Measurements from ENCODE around the gene PRKCE.
"Not testable (repeated sequence)": the region's sequence is repeated elsewhere in the genome, so short reads cannot be mapped to it uniquely, and the experiment has no call there.

The PRKCE gene

GRCh38 chr2:45687964-45688363, 36.5 kb downstream of the PRKCE start:
- H3K4me3 Mint-ChIP-seq = no peak overlapping the region
- H3K27me3 Mint-ChIP-seq = no peaks in the 10 kb centered on the region
- no peaks in the 10 kb centered on the region for H3K36me3 Mint-ChIP-seq (ENCODE audit: low read depth)
- no peaks in the 10 kb centered on the region for H3K9me3 Mint-ChIP-seq
- peaks cover 15% of the 10 kb centered on the region for H3K4me1 Mint-ChIP-seq (ENCODE audit: low read depth)
- no peak overlapping the region for H3K27ac Mint-ChIP-seq
- intact Hi-C loops (cut with micrococcal nuclease) = no loop called here

DNA sequence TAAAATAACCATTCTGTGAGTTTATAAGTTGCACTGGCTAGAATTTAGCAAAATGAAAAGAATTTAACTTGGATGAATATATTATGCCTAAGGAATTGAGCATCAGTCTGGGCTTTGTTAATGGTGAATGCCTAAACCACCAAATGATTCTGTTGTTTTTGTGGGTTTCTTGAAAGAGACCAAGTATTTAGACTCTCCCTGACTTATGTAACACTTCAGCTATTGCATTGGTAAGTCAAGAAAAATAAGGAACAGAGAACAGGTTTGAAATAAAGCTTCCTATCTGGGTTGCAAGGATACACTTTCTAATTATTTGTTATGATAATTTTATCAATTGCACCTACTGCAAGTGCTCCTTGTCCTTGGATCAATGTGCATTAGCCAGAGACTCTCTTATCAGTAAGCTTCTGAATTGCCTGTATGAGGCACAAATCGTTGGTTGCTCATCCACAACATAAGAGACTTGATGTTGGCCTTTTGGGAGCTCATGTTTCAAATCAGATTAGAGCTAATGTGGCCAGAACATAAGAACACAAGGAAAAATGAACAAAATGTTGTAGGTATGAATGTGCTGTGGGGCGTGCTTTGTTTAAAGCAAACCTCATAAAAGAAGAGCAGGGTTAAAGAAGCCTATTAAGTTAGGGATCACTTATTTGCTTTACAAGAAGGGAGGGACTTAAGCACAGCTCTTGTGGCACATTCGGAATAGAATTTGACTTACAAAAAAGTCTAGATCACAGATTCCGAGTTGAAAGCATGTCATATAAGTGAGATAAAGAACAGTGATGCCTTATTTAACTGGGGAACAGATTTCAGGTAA, 37.2 kb downstream of the PRKCE start:
- intact Hi-C loops (cut with micrococcal nuclease) = no loop called here
- H3K4me3 Mint-ChIP-seq = no peak overlapping the region
- H3K27me3 Mint-ChIP-seq = no peaks in the 10 kb centered on the region
- no peaks in the 10 kb centered on the region for H3K9me3 Mint-ChIP-seq
- no peaks in the 10 kb centered on the region for H3K36me3 Mint-ChIP-seq (ENCODE audit: low read depth)
- H3K4me1 Mint-ChIP-seq (ENCODE audit: low read depth) = peaks cover 15% of the 10 kb centered on the region
- H3K27ac Mint-ChIP-seq = no peak overlapping the region

DNA sequence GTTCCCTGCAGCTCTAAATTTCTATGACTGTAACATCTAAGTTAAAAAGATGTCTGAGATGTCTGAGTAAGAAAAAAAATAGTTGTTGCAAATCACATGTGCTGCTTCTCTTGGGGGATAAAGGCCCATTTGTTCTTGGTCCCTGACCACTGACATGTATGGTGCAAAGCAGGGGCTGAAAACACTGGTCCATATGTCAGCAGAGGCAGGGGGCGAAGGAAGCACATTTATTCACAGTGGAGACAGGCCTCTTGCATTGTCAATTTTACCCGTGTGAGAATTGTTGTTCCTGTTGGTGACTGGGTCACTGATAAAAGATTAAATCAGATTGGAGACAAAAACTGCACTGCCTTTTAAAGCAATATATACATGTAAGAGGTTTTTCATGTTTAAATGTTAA, 38.8 kb downstream of the PRKCE start:
- Mint-ChIP-seq H3K9me3 (no peaks in the 10 kb centered on the region), H3K4me1 (ENCODE audit: low read depth) (peaks cover 15% of the 10 kb centered on the region), H3K4me3 (no peak overlapping the region), H3K27ac (no peak overlapping the region), H3K36me3 (ENCODE audit: low read depth) (no peaks in the 10 kb centered on the region), H3K27me3 (no peaks in the 10 kb centered on the region)
- intact Hi-C loops (cut with micrococcal nuclease) = no loop called here

DNA sequence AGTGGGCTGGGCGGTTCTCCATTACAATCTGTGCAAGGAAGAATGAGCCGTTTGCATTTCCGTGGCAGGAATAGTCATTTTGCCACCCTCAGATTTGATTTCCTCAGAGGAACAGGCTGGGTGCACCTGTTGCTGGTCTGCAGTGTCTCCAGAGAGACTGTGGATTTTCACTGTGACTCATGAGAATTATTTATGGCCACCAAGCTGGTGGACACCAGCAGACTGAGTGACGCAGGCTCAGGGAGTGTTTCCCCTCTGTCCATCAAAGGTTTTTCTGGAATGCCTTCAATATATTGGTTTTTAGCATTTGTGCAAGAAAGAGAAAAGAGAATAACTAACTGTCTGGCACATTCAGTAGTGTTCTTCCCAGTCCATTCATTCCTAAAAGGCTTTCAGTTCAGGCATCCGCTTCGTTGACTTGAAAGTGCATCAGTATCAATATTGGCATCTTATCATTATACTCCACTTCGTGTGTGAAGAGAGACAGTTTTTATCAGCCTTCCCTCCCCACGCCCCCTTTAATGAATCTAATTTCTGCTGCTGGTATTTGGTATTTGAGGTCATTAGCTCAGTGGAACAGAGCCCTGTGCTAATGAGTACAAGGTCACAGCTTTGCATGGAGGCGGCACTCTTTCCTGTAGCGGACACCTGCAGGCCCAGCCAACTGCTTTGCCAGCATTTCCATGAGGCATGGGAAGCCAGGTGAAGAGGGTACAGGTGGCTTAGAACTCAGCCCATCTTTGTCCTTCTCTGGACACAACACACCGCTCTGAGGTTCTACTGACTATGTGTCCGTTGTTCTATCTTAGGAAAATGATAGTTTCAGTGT, 39.9 kb downstream of the PRKCE start:
- intact Hi-C loops (cut with micrococcal nuclease) = no loop called here
- Mint-ChIP-seq H3K4me3 (no peak overlapping the region), H3K36me3 (ENCODE audit: low read depth) (no peaks in the 10 kb centered on the region), H3K9me3 (no peaks in the 10 kb centered on the region), H3K27me3 (no peaks in the 10 kb centered on the region), H3K4me1 (ENCODE audit: low read depth) (peaks cover 15% of the 10 kb centered on the region), H3K27ac (no peak overlapping the region)

DNA sequence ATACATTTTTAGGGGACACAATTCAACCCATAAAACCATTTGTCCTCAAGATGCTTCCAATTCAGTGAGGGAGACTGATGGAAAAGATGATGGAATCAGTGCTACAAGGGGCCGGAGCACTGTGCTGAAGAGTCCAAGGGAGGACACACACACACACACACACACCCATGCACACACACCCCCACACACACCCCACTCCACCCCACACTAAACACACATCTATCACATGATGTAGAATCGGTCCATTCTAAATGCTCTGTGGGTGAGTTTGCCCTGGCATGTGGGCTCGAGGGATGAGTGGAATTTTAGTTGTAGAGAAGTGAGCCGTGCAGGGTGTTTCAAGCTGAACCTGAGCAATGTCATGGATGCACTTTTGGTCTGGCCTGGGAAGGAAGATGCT, 41.1 kb downstream of the PRKCE start:
- no peaks in the 10 kb centered on the region for H3K27me3 Mint-ChIP-seq
- no peak overlapping the region for H3K4me3 Mint-ChIP-seq
- peaks cover 15% of the 10 kb centered on the region for H3K4me1 Mint-ChIP-seq (ENCODE audit: low read depth)
- intact Hi-C loops (cut with micrococcal nuclease) = no loop called here
- H3K9me3 Mint-ChIP-seq = no peaks in the 10 kb centered on the region
- H3K36me3 Mint-ChIP-seq (ENCODE audit: low read depth) = no peaks in the 10 kb centered on the region
- H3K27ac Mint-ChIP-seq = no peak overlapping the region

GRCh38 chr2:45695480-45696007, 44.1 kb downstream of the PRKCE start:
- H3K36me3 Mint-ChIP-seq (ENCODE audit: low read depth); H3K4me3 Mint-ChIP-seq; H3K9me3 Mint-ChIP-seq; intact Hi-C loops (cut with micrococcal nuclease); H3K27ac Mint-ChIP-seq; H3K27me3 Mint-ChIP-seq: not testable (repeated sequence)
- H3K4me1 Mint-ChIP-seq (ENCODE audit: low read depth) = peaks cover 12% of the 10 kb centered on the region

GRCh38 chr2:45696708-45697107, 45.2 kb downstream of the PRKCE start:
- H3K9me3 Mint-ChIP-seq = no peaks in the 10 kb centered on the region
- intact Hi-C loops (cut with micrococcal nuclease) = no loop called here
- no peaks in the 10 kb centered on the region for H3K27me3 Mint-ChIP-seq
- no peaks in the 10 kb centered on the region for H3K36me3 Mint-ChIP-seq (ENCODE audit: low read depth)
- no peak overlapping the region for H3K27ac Mint-ChIP-seq
- H3K4me1 Mint-ChIP-seq (ENCODE audit: low read depth) = peaks cover 16% of the 10 kb centered on the region
- no peak overlapping the region for H3K4me3 Mint-ChIP-seq

GRCh38 chr2:45697190-45697589, 45.7 kb downstream of the PRKCE start:
- no peaks in the 10 kb centered on the region for H3K27me3 Mint-ChIP-seq
- no peak overlapping the region for H3K27ac Mint-ChIP-seq
- H3K4me3 Mint-ChIP-seq = no peak overlapping the region
- no peaks in the 10 kb centered on the region for H3K36me3 Mint-ChIP-seq (ENCODE audit: low read depth)
- no peaks in the 10 kb centered on the region for H3K9me3 Mint-ChIP-seq
- peaks cover 16% of the 10 kb centered on the region for H3K4me1 Mint-ChIP-seq (ENCODE audit: low read depth)
- intact Hi-C loops (cut with micrococcal nuclease) = no loop called here

GRCh38 chr2:45698554-45698953, 47.1 kb downstream of the PRKCE start:
- H3K36me3 Mint-ChIP-seq (ENCODE audit: low read depth) = no peaks in the 10 kb centered on the region
- no peaks in the 10 kb centered on the region for H3K27me3 Mint-ChIP-seq
- no peak overlapping the region for H3K27ac Mint-ChIP-seq
- H3K4me3 Mint-ChIP-seq = no peak overlapping the region
- intact Hi-C loops (cut with micrococcal nuclease) = no loop called here
- H3K4me1 Mint-ChIP-seq (ENCODE audit: low read depth) = peaks cover 16% of the 10 kb centered on the region
- no peaks in the 10 kb centered on the region for H3K9me3 Mint-ChIP-seq

DNA sequence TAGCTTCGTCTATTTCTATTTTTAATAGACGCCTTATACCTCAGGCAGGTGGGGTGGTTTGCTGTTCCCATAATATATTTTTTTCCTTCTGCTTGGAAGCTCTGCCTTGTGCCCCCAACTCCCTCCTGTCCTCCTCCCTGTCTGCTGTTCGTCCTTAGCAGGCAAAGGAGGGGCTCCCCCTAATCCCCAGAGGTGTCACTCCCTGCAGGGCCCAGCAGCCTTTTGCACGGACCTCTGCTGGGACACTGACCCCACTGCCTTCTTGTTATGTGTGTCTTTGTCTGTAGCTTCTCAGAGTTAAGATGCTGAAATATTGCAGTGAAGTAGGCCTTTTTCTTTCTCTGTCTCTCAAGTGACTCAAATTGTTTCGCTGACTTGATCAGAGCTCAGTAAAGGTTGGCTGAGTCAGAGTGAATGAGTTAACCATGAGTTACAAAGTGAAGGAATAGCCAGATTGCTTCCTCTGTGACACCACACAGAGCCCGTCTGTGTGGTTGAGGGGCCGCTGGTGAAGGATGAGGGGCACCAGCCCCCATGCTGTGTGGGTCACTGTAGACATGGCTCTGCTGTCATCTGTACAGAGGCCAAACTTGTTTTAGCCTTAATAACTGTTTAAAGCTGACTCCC, 47.7 kb downstream of the PRKCE start:
- intact Hi-C loops (cut with micrococcal nuclease) = no loop called here
- no peaks in the 10 kb centered on the region for H3K27me3 Mint-ChIP-seq
- no peaks in the 10 kb centered on the region for H3K9me3 Mint-ChIP-seq
- peaks cover 16% of the 10 kb centered on the region for H3K4me1 Mint-ChIP-seq (ENCODE audit: low read depth)
- H3K36me3 Mint-ChIP-seq (ENCODE audit: low read depth) = no peaks in the 10 kb centered on the region
- H3K27ac Mint-ChIP-seq = no peak overlapping the region
- H3K4me3 Mint-ChIP-seq = no peak overlapping the region

DNA sequence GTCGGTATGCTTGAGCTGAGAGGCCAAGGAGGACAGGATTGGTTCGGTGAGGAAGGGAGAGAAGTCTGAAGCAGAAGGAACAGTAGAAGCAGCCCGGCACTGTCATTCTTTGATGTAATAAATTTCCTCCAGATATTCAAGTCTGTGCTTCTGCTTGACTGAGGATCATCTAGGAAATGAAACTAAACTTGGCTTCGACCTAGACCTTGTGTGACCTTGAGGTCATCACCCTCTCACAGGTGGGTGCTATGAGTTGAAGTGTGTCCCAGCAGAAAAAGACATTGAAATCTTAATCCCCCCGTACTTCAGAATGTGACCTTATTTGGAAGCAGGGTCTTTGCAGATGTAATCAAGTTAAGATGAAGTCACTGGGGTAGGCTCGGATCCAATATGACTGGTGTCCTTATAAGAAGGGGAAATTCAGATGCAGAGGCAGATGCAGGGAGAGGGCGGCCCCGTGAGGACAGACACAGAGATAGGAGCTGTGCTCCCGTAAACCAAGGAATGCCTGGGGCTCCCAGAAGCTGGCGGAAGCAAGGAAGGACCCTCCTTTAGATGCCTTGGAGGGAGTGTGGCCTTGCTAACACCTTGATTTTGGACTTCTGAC, 49.0 kb downstream of the PRKCE start:
- Mint-ChIP-seq H3K4me3 (no peak overlapping the region), H3K9me3 (no peaks in the 10 kb centered on the region), H3K27ac (peak overlapping the region; percentile 8), H3K27me3 (no peaks in the 10 kb centered on the region), H3K36me3 (ENCODE audit: low read depth) (no peaks in the 10 kb centered on the region), H3K4me1 (ENCODE audit: low read depth) (peaks cover 16% of the 10 kb centered on the region)
- intact Hi-C loops (cut with micrococcal nuclease) = no loop called here

DNA sequence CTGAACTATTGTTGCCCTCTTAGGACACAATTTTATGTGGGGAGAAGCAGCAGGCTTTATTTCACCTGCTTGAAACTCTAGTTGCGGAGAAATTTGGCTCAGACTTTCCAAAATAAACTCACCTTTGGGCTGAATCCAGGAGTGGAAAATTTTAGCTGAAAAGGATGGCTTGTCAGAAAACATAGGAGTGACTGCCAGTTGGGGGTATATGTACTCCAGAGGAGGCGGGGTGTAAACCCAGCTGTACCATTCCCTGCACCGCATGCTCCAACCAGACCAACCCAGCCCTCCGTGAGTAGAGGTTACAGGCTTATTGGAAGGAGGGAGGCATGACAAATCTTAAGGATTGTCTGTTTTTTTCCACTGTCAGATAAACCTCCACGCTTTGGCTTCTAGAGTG, 53.8 kb downstream of the PRKCE start:
- intact Hi-C loops (cut with micrococcal nuclease) = no loop called here
- Mint-ChIP-seq H3K27me3 (no peaks in the 10 kb centered on the region), H3K4me1 (ENCODE audit: low read depth) (peaks cover 7% of the 10 kb centered on the region), H3K36me3 (ENCODE audit: low read depth) (peaks cover 11% of the 10 kb centered on the region), H3K9me3 (peaks cover 9% of the 10 kb centered on the region), H3K27ac (no peak overlapping the region), H3K4me3 (no peak overlapping the region)

DNA sequence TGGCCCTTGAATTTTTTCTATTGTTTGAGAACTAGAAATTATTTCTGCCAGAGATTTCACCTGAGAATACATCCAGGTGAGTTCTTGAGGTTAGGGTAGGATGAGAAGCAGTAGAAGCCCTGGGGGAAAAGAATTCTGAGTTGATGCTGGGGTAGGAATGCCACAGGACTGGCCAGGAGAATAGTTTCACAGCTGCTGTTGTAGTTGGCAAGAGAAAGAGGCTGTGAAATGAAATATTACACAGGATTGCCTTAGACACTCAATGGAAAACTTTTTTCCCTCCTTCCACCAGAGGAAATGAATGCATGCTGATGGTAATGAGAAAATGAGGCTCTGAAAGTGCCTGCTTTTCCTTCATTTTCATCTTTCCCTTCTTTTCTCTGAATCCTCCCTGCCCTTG, 54.6 kb downstream of the PRKCE start:
- intact Hi-C loops (cut with micrococcal nuclease) = no loop called here
- H3K27ac Mint-ChIP-seq = no peak overlapping the region
- H3K4me1 Mint-ChIP-seq (ENCODE audit: low read depth) = no peaks in the 10 kb centered on the region
- no peak overlapping the region for H3K4me3 Mint-ChIP-seq
- H3K9me3 Mint-ChIP-seq = peaks cover 9% of the 10 kb centered on the region
- H3K36me3 Mint-ChIP-seq (ENCODE audit: low read depth) = peaks cover 11% of the 10 kb centered on the region
- H3K27me3 Mint-ChIP-seq = no peaks in the 10 kb centered on the region

GRCh38 chr2:45707006-45707405, 55.5 kb downstream of the PRKCE start:
- H3K9me3 Mint-ChIP-seq = peaks cover 9% of the 10 kb centered on the region
- H3K27me3 Mint-ChIP-seq = no peaks in the 10 kb centered on the region
- intact Hi-C loops (cut with micrococcal nuclease) = no loop called here
- peaks cover 11% of the 10 kb centered on the region for H3K36me3 Mint-ChIP-seq (ENCODE audit: low read depth)
- H3K4me1 Mint-ChIP-seq (ENCODE audit: low read depth) = no peaks in the 10 kb centered on the region
- H3K27ac Mint-ChIP-seq = no peak overlapping the region
- no peak overlapping the region for H3K4me3 Mint-ChIP-seq
